Measurements from ENCODE around the gene HADH. TPM values are rescaled to one million over a fixed set of nuclear protein-coding genes. Genes with fewer than 3 reads are reported as not detected.

Gene HADH
- total RNA-seq, 1 donor from 2014 or later = 10.8 TPM

GRCh38 chr4:107994894-107995293 is 5.2 kb downstream of the HADH start:
- Mint-ChIP-seq H3K36me3 (ENCODE audit: unreplicated experiment) (no peaks in the 10 kb centered on the region), H3K4me1 (ENCODE audit: low read depth, unreplicated experiment) (no peaks in the 10 kb centered on the region), H3K27me3 (ENCODE audit: unreplicated experiment) (no peaks in the 10 kb centered on the region), H3K27ac (ENCODE audit: unreplicated experiment) (no peak overlapping the region), H3K4me3 (ENCODE audit: unreplicated experiment) (no peak overlapping the region), H3K9me3 (ENCODE audit: unreplicated experiment) (peaks cover 2% of the 10 kb centered on the region)
- DNase-seq = no peak
- no peak for TF ChIP-seq CTCF (IDR thresholded peaks at IDR 0.05; ENCODE audit: partially characterized antibody, unreplicated experiment)

- no peak overlapping the region for H3K27ac Mint-ChIP-seq (ENCODE audit: unreplicated experiment)
- no peaks in the 10 kb centered on the region for H3K9me3 Mint-ChIP-seq (ENCODE audit: unreplicated experiment)
- H3K27me3 Mint-ChIP-seq (ENCODE audit: unreplicated experiment) = no peaks in the 10 kb centered on the region
- H3K4me3 Mint-ChIP-seq (ENCODE audit: unreplicated experiment) = no peak overlapping the region
- DNase-seq = no peak
- no peak for TF ChIP-seq CTCF (IDR thresholded peaks at IDR 0.05; ENCODE audit: partially characterized antibody, unreplicated experiment)
- no peaks in the 10 kb centered on the region for H3K36me3 Mint-ChIP-seq (ENCODE audit: unreplicated experiment)
- H3K4me1 Mint-ChIP-seq (ENCODE audit: low read depth, unreplicated experiment) = no peaks in the 10 kb centered on the region
Observed at GRCh38 chr4:107996949-107997788, 7.5 kb downstream of the HADH start.

GRCh38 chr4:107997794-107998193 is 8.1 kb downstream of the HADH start:
- no peak for TF ChIP-seq CTCF (IDR thresholded peaks at IDR 0.05; ENCODE audit: partially characterized antibody, unreplicated experiment)
- Mint-ChIP-seq H3K36me3 (ENCODE audit: unreplicated experiment) (peaks cover 5% of the 10 kb centered on the region), H3K27ac (ENCODE audit: unreplicated experiment) (no peak overlapping the region), H3K27me3 (ENCODE audit: unreplicated experiment) (no peaks in the 10 kb centered on the region), H3K4me1 (ENCODE audit: low read depth, unreplicated experiment) (no peaks in the 10 kb centered on the region), H3K9me3 (ENCODE audit: unreplicated experiment) (no peaks in the 10 kb centered on the region), H3K4me3 (ENCODE audit: unreplicated experiment) (no peak overlapping the region)
- no peak for DNase-seq

- Mint-ChIP-seq H3K36me3 (ENCODE audit: unreplicated experiment) (peaks cover 5% of the 10 kb centered on the region), H3K4me3 (ENCODE audit: unreplicated experiment) (no peak overlapping the region), H3K27ac (ENCODE audit: unreplicated experiment) (no peak overlapping the region), H3K27me3 (ENCODE audit: unreplicated experiment) (no peaks in the 10 kb centered on the region), H3K4me1 (ENCODE audit: low read depth, unreplicated experiment) (no peaks in the 10 kb centered on the region), H3K9me3 (ENCODE audit: unreplicated experiment) (no peaks in the 10 kb centered on the region)
- TF ChIP-seq CTCF (IDR thresholded peaks at IDR 0.05; ENCODE audit: partially characterized antibody, unreplicated experiment) = no peak
- no peak for DNase-seq
Observed at GRCh38 chr4:107999932-108000539, 10.3 kb downstream of the HADH start.

GRCh38 chr4:108001540-108002135 is 11.9 kb downstream of the HADH start:
- Mint-ChIP-seq H3K36me3 (ENCODE audit: unreplicated experiment) (peaks cover 5% of the 10 kb centered on the region), H3K4me3 (ENCODE audit: unreplicated experiment) (no peak overlapping the region), H3K27ac (ENCODE audit: unreplicated experiment) (no peak overlapping the region)

More at GRCh38 chr4:108001540-108002135, 11.9 kb downstream of the HADH start:
- no peak for TF ChIP-seq CTCF (IDR thresholded peaks at IDR 0.05; ENCODE audit: partially characterized antibody, unreplicated experiment)
- no peaks in the 10 kb centered on the region for H3K4me1 Mint-ChIP-seq (ENCODE audit: low read depth, unreplicated experiment)
- no peak for DNase-seq
- H3K27me3 Mint-ChIP-seq (ENCODE audit: unreplicated experiment) = peaks cover 2% of the 10 kb centered on the region
- H3K9me3 Mint-ChIP-seq (ENCODE audit: unreplicated experiment) = no peaks in the 10 kb centered on the region
